HG03039 (cell line): ENCODE data around the gene CAPG.
"Not testable (repeated sequence)": the region's sequence is repeated elsewhere in the genome, so short reads cannot be mapped to it uniquely, and the experiment has no call there.

ENCODE experiments used
- ATAC-seq: cut with Tn5 transposase; IDR thresholded peaks from one replicate; pipeline ENCODE4 v1.9.1; 2021; ENCODE audit warnings: mild to moderate bottlenecking, moderate library complexity; ENCODE audit not compliant: unreplicated experiment

CAPG gene

DNA sequence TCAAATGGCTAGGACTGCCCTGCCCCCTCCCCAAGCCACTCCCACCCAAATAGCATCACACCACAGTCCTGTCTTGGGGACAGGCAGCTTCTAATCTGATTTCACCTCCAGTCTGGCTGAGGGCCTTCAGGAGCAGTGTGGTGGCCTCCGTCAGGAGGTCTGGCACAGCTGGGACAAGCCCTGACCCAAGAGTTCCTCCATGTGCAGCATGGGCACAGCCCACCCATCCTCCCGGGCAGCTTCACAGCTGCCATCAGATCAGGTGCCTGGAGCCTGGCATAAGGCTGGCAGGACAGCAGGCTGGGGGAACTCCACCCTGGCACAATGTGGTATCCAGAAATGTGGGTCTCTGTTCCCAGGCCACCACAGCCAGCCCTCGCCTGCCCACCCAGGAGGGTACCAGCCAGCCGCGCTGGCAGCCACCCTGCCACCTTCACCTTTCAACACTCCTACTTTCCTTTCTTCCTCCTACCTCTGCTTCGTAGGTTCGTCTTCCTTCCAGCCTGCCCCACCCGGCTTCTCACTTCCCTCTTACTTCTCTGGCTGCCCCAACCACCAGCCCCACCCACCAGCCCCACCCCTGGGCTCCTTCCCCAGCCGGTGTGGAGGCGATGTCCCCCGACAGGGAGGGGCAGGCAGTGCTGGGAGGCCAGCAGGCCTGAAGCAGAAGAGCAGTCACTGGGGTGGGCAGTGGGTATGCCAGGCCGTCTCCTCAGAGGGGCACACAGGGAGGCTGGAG lies at the start of gene CAPG:
CAPG (minus strand) TSS at position 522 of the 739 bp plus-strand sequence. CDS start 8,221 bp downstream, outside the sequence.
- ATAC-seq, result peak; percentile 43

- no peak for ATAC-seq
Observed at GRCh38 chr2:85459771-85460170, 49.6 kb upstream of the CAPG start.

- no peak for ATAC-seq
Observed at GRCh38 chr2:85458601-85459563, 48.7 kb upstream of the CAPG start.

DNA sequence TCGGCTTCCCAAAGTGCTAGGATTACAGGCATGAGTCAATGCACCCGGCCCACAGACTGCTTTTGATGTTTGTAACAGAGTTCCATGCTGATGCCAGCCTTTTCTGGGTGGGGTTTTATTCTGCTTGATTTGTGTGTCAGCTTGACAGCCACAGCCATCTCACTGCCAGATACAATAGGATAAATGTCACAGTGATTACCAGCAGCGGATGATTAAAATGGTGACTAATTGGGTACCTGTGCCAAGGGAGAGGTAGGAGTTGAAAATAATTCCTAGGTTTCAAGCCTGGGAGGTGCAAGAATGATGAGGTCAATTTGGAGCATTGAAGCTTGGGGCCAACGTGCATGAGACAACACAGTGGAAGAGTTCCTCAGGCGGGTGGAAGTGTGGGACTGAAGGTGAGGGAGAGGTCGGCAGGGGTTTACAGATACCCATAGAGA lies 47.7 kb upstream of the CAPG start:
- ATAC-seq, result no peak

GRCh38 chr2:85457043-85457442 lies 46.9 kb upstream of the CAPG start:
- no peak for ATAC-seq

DNA sequence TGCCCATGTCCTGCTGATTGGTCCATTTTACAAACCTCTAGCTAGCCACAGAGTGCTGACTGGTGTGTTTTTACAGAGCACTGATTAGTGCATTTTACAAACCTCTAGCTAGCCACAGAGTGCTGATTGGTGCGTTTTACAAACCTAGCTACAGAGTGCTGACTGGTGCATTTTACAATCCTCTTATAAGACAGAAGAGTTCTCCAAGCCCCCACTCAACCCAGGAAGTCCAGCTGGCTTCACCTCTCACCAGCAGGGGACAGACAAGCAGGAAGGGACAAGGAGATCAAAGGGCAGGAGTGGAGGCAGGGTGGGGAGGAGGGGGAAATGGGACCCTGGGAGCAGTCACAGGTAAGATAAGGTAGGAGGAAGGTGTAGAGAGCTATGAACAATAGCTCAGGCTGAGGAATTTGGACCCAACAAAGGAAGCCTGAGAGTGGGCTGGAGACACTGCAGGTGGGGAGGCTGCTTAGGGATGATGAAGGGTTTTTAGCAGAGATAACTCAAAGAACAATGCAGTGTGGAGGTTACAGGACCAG lies 45.5 kb upstream of the CAPG start:
- no peak for ATAC-seq

GRCh38 chr2:85453571-85453970 lies 43.4 kb upstream of the CAPG start:
- ATAC-seq, result no peak

DNA sequence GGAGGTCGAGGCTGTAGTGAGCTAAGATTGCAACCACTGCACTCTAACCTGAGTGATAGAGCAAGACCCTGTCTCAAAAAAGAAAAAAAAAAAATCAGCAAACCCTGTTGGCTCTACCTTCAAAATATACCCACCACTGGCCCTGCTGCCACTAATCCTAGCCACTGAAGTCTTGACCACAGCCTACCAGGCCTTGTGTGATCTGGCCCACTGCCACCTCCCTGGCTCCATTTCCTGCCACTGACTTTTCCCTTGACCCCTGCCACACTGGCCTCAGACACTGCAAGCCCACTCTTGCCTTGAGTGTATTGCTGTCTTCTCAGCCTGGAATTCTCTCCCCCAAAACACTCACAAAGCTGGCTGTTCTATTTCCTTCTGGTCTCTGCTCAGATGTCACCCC lies 42.1 kb upstream of the CAPG start:
- ATAC-seq, result no peak

DNA sequence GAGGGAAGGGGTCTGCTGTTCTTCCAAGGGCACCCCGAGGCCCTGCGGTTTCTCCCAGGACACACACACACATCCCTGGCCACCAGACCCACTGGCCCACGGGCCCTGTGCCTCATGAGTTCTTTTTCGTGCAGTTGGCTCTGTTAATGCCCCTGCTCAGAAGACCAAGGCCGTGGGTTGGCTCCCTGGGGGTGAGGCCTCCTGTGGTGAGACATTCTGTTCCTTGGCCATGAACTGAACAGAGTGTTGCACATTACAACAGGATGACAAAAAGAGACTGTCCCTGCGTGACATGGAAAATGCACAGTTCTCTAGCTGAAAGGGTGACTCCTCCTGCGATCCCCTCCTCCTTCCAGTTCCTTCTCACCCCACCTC lies 39.0 kb upstream of the CAPG start:
- no peak for ATAC-seq

- ATAC-seq, result no peak
Observed at GRCh38 chr2:85448461-85449213, 38.5 kb upstream of the CAPG start.

GRCh38 chr2:85447222-85447585 lies 37.0 kb upstream of the CAPG start:
- no peak for ATAC-seq

DNA sequence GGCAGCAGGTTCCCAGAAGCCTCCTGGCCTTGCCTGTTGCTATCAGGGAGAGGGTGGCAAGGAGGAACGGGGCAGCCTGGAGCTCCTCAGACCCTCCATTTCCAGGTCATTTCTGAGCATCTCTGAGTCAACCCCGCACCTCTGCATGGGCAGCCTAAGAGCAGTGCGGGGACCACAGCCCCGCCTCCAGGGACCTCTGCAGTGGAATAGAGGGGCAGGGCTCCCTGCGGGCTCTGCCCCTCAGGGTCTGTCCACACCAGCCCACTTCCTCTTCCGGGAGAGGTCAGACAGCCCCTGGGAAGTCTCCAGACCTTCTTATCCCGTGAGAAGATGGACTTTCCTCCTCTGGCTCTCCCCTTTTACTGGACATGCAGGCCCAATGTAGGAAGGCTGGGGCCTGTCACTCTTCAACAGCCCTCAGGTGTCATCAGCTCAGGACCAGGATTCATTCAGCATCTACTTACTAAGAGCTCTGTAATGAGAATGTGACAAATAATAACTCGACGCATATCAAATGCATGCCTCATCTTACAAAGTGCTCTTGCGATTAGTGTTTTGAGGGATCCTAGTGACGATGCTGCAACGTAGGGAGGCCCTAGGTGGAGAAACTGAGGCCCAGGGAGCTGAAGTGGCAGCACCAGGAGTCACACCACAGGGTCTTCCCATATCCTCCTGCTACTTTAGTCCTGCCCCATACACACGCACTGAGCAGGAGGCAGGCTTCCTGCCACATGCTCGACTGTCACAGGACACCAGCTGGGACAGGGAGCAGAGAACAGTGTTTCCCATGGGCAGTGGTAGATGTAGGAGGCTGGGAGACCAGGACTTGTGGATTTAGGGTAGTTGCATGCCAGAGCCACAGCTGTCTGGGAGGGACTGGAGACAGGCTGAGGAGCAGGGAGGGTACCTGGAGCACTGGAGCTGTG lies 36.4 kb upstream of the CAPG start:
- no peak for ATAC-seq

GRCh38 chr2:85445316-85446295 lies 35.4 kb upstream of the CAPG start:
- ATAC-seq, result no peak

GRCh38 chr2:85444629-85445172 lies 34.5 kb upstream of the CAPG start:
- no peak for ATAC-seq

DNA sequence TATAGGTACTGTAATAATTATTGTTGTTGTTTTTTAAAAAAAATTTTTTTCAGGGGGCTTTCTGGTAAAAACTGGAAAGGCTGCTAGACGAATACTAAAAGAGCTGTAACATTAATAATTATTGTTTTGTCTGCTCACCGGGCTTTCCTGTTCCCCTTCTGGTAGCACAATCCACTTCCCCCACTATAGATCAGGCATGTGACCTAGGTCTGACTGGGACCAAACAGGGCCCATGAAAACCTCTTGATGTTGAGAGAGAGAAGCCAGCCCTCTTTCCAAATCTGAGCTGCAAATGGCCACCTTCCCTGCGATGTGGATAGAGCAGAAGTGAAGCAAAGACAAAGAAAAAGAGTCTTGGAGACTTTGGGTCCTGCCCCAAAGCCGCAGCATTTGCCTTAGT lies 31.7 kb upstream of the CAPG start:
- ATAC-seq, result no peak

- no peak for ATAC-seq
Observed at GRCh38 chr2:85440729-85441128, 30.6 kb upstream of the CAPG start.

- ATAC-seq, result no peak
Observed at GRCh38 chr2:85439986-85440385, 29.8 kb upstream of the CAPG start.

DNA sequence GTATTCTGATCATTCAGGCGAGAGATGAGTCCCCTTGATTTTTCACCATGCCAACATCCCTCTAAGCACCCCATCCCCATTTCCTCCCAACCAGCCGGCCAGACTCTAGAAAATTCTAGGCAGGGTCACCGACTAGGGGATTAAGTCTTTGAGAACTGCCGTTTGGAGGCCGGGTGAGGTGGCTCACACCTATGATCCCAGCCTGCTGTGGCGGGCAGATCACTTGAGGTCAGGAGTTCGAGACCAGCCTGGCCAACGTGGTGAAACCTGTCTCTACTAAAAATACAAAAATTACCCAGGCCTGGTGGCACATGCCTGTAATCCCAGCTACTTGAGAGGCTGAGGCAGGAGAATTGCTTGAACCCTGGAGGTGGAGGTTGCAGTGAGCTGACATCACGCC lies 29.4 kb upstream of the CAPG start:
- ATAC-seq, result not testable (repeated sequence)
